ENCODE measurements around the gene RAB38. TPM values are rescaled to one million over a fixed set of nuclear protein-coding genes. Genes with fewer than 3 reads are reported as not detected.

Gene RAB38
- total RNA-seq, 1 experiment from 2014 or later = 77.7 TPM

DNA sequence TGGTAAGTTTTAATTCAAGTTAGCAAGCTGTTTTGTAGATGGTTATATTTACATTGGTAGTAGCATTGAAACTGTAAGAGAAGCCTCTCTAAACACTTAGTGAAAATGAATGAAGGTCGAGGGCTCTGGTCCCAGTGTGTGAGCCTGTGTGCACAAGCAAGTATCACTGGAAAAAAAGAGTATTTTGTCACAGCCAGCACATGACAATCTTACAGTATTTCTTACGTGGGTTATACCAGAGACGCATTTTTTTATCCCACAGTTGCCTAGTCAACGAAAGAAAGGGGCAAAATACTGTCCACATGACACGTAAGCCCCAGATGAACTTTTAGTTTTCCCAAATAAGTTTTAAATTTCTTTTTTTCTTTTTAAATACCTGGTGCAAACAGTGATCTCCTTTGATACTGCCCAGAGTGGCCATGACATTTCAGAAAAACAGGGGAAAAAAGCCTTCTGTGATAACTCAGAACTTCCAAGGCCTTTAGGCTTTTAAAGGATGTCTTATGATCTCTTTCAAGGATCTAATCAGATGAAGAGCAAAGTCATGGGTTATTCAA lies 23.5 kb downstream of the RAB38 start:
- CTCF ChIA-PET = no interaction called here
- no peak for DNase-seq (ENCODE audit: unreplicated experiment)
- H3K36me3 Mint-ChIP-seq (ENCODE audit: insufficient read depth, unreplicated experiment) = peaks cover 30% of the 10 kb centered on the region
- peaks cover 19% of the 10 kb centered on the region for H3K4me1 Mint-ChIP-seq (ENCODE audit: insufficient read depth, unreplicated experiment)
- no TSS peak for BruUV-seq (replicated peaks)
- TF ChIP-seq, protein P1, sequence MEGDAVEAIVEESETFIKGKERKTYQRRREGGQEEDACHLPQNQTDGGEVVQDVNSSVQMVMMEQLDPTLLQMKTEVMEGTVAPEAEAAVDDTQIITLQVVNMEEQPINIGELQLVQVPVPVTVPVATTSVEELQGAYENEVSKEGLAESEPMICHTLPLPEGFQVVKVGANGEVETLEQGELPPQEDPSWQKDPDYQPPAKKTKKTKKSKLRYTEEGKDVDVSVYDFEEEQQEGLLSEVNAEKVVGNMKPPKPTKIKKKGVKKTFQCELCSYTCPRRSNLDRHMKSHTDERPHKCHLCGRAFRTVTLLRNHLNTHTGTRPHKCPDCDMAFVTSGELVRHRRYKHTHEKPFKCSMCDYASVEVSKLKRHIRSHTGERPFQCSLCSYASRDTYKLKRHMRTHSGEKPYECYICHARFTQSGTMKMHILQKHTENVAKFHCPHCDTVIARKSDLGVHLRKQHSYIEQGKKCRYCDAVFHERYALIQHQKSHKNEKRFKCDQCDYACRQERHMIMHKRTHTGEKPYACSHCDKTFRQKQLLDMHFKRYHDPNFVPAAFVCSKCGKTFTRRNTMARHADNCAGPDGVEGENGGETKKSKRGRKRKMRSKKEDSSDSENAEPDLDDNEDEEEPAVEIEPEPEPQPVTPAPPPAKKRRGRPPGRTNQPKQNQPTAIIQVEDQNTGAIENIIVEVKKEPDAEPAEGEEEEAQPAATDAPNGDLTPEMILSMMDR (IDR thresholded peaks at IDR 0.05; ENCODE audit: unreplicated experiment) = no peak
- H3K9me3 Mint-ChIP-seq (ENCODE audit: unreplicated experiment) = peaks cover 7% of the 10 kb centered on the region
- no peak overlapping the region for H3K4me3 Mint-ChIP-seq (ENCODE audit: unreplicated experiment)
- POLR2A ChIA-PET = interaction anchor here (1.0 to 3.5 kb wide), 3 partner anchors 10 to 24 kb away, joined by 4 to 14 read pairs (median 7); partner anchors contain the start of gene RAB38
- no peak overlapping the region for H3K27ac Mint-ChIP-seq (ENCODE audit: low read depth, unreplicated experiment)
- intact Hi-C loops (cut with micrococcal nuclease) = no loop called here
- H3K27me3 Mint-ChIP-seq (ENCODE audit: insufficient read depth, unreplicated experiment) = no peaks in the 10 kb centered on the region

DNA sequence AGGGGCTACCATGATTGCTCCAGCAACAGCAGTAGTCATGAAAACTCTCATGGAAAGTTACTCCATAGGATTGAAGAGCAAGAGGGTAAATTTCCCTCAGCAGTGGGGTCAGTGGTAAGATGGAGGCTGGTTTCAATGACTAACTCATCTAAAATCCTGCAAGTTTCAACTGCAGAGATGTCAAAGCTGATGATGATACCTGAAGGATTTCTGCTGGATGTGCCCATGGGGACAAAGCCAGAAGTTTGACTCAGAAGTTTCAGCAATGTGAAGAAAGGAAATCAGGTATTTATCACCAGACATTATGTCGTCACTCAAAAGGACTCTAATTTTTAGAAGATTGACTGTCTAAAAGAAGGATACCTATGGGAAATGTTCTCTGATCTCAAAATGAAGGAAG lies 29.1 kb downstream of the RAB38 start:
- intact Hi-C loops (cut with micrococcal nuclease) = no loop called here
- no TSS peak for BruUV-seq (replicated peaks)
- no peaks in the 10 kb centered on the region for H3K4me1 Mint-ChIP-seq (ENCODE audit: insufficient read depth, unreplicated experiment)
- H3K27me3 Mint-ChIP-seq (ENCODE audit: insufficient read depth, unreplicated experiment) = no peaks in the 10 kb centered on the region
- no peaks in the 10 kb centered on the region for H3K9me3 Mint-ChIP-seq (ENCODE audit: unreplicated experiment)
- H3K36me3 Mint-ChIP-seq (ENCODE audit: insufficient read depth, unreplicated experiment) = peaks cover 52% of the 10 kb centered on the region
- TF ChIP-seq, protein P1 (IDR thresholded peaks at IDR 0.05; ENCODE audit: unreplicated experiment) = no peak
- H3K4me3 Mint-ChIP-seq (ENCODE audit: unreplicated experiment) = no peak overlapping the region
- CTCF ChIA-PET = interaction anchor here (1.1 to 1.3 kb wide), 2 partner anchors 29 to 182 kb away, joined by 3 read pairs; partner anchors contain the start of gene RAB38
- no peak for DNase-seq (ENCODE audit: unreplicated experiment)
- POLR2A ChIA-PET = interaction anchor here (0.5 to 0.8 kb wide), 2 partner anchors 33 to 181 kb away, joined by 3 to 4 read pairs; no protein-coding TSS in a partner anchor
- H3K27ac Mint-ChIP-seq (ENCODE audit: low read depth, unreplicated experiment) = no peak overlapping the region

DNA sequence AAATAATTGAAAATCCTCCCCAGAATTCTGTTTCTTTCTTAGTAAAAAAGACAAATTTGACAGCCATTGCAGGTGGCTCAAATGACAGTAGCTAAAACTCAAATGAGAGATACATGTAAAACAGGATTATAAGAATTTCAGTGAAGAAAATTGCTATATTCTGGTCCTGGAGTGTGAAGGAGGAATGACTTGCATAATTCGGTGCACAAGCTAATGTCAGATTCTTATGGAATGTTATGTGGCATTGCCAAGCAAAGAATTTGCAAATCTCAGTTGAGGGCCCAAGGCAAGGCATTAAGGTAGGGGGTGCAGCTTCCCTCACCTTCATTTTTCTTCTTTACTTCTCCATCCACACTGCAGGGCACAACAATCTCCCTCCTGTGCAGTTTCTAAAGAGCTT lies 35.4 kb downstream of the RAB38 start:
- Mint-ChIP-seq H3K4me3 (ENCODE audit: unreplicated experiment) (no peak overlapping the region), H3K36me3 (ENCODE audit: insufficient read depth, unreplicated experiment) (peaks cover 18% of the 10 kb centered on the region), H3K9me3 (ENCODE audit: unreplicated experiment) (no peaks in the 10 kb centered on the region), H3K27ac (ENCODE audit: low read depth, unreplicated experiment) (no peak overlapping the region), H3K27me3 (ENCODE audit: insufficient read depth, unreplicated experiment) (no peaks in the 10 kb centered on the region), H3K4me1 (ENCODE audit: insufficient read depth, unreplicated experiment) (peaks cover 15% of the 10 kb centered on the region)
- intact Hi-C loops (cut with micrococcal nuclease) = no loop called here
- BruUV-seq (replicated peaks) = no TSS peak
- ChIA-PET POLR2A (interaction anchor here (0.6 to 2.6 kb wide), 2 partner anchors 11 to 196 kb away, joined by 3 to 14 read pairs; no protein-coding TSS in a partner anchor), CTCF (interaction anchor here (1.0 to 1.2 kb wide), 2 partner anchors 11 to 123 kb away, joined by 3 read pairs; no protein-coding TSS in a partner anchor)
- no peak for DNase-seq (ENCODE audit: unreplicated experiment)
- TF ChIP-seq, protein P1 (IDR thresholded peaks at IDR 0.05; ENCODE audit: unreplicated experiment) = no peak

DNA sequence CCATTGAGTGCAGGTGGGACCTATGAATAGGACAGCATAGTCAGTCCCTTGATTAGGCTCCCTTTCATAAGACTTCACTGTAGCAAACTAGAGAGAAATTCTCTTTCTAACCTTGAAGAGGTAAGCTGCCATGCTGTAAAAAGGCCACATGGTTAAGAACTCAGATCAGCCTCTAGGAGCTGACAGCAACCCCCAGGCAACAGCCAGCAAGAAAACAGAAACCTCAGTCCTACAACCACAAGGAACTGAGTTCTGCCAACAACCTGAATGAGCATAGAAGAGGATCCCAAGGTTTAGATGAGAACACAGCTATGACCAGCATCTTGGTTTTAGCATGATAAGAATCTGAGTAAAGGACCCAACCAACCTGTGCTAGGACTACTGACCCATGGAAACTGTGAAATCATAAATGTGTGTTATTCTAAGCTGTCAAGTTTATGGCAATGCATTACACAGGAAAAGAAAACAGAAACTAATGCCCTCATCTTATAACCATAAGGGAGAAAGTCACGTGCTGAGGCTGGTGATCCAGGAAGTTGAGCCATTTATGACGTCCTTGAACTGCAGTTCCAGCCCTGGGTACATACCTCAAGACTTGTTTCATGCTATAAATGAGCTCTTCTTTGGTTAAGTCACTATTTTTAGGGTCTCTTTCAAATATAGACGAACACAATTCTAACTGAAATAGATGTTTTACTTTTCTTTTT lies 43.3 kb downstream of the RAB38 start:
- Mint-ChIP-seq H3K27me3 (ENCODE audit: insufficient read depth, unreplicated experiment) (no peaks in the 10 kb centered on the region), H3K36me3 (ENCODE audit: insufficient read depth, unreplicated experiment) (peaks cover 14% of the 10 kb centered on the region), H3K27ac (ENCODE audit: low read depth, unreplicated experiment) (no peak overlapping the region), H3K4me3 (ENCODE audit: unreplicated experiment) (no peak overlapping the region), H3K9me3 (ENCODE audit: unreplicated experiment) (no peaks in the 10 kb centered on the region), H3K4me1 (ENCODE audit: insufficient read depth, unreplicated experiment) (peaks cover 9% of the 10 kb centered on the region)
- BruUV-seq (replicated peaks) = no TSS peak
- intact Hi-C loops (cut with micrococcal nuclease) = no loop called here
- DNase-seq (ENCODE audit: unreplicated experiment) = no peak
- ChIA-PET POLR2A (no interaction called here), CTCF (interaction anchor here (0.7 kb wide), 1 partner anchor 1181 kb away, joined by 3 read pairs; no protein-coding TSS in a partner anchor)
- TF ChIP-seq, protein P1 (IDR thresholded peaks at IDR 0.05; ENCODE audit: unreplicated experiment) = no peak

All from MCF 10A (cell line).